ENCODE measurements around the gene MBNL2.

DNA sequence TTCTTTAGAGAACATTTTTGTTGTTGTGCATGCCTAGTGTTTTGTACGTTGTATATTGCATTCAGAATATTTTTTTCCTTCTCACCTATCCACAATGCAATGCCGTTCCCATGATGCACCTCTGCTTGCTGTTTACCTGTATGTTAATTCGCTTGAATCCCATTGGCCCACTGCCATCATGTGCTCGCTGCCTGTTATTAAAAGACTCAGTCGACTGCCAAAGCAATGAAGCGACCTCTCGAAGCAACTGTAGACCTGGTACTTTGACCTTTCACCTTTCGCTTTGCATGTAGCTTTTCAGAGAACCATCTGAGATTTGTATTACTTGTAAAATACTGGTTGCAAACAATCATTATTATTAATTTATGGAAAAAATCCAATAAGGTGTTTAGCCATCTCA lies 134.5 kb downstream of the MBNL2 start:
- TF ChIP-seq, protein P1, sequence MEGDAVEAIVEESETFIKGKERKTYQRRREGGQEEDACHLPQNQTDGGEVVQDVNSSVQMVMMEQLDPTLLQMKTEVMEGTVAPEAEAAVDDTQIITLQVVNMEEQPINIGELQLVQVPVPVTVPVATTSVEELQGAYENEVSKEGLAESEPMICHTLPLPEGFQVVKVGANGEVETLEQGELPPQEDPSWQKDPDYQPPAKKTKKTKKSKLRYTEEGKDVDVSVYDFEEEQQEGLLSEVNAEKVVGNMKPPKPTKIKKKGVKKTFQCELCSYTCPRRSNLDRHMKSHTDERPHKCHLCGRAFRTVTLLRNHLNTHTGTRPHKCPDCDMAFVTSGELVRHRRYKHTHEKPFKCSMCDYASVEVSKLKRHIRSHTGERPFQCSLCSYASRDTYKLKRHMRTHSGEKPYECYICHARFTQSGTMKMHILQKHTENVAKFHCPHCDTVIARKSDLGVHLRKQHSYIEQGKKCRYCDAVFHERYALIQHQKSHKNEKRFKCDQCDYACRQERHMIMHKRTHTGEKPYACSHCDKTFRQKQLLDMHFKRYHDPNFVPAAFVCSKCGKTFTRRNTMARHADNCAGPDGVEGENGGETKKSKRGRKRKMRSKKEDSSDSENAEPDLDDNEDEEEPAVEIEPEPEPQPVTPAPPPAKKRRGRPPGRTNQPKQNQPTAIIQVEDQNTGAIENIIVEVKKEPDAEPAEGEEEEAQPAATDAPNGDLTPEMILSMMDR (IDR thresholded peaks at IDR 0.05; ENCODE audit: poor library complexity), result no peak
- TF ChIP-seq EZH2 (IDR thresholded peaks at IDR 0.05; ENCODE audit: borderline replicate concordance), result no peak
- TF ChIP-seq EZH2phosphoT487 (IDR thresholded peaks at IDR 0.05; ENCODE audit: low read depth, severe bottlenecking, unreplicated experiment), result no peak
